ENCODE results near the gene WAC. TPM values are rescaled to one million over a fixed set of nuclear protein-coding genes. Genes with fewer than 3 reads are reported as not detected.

WAC gene
- total and polyA plus RNA-seq, 9 of the 15 experiments (the other 6 are each of a cell fraction or from before 2014, with no cell fraction given) = 24.8 to 123 (median 78.2) TPM

DNA sequence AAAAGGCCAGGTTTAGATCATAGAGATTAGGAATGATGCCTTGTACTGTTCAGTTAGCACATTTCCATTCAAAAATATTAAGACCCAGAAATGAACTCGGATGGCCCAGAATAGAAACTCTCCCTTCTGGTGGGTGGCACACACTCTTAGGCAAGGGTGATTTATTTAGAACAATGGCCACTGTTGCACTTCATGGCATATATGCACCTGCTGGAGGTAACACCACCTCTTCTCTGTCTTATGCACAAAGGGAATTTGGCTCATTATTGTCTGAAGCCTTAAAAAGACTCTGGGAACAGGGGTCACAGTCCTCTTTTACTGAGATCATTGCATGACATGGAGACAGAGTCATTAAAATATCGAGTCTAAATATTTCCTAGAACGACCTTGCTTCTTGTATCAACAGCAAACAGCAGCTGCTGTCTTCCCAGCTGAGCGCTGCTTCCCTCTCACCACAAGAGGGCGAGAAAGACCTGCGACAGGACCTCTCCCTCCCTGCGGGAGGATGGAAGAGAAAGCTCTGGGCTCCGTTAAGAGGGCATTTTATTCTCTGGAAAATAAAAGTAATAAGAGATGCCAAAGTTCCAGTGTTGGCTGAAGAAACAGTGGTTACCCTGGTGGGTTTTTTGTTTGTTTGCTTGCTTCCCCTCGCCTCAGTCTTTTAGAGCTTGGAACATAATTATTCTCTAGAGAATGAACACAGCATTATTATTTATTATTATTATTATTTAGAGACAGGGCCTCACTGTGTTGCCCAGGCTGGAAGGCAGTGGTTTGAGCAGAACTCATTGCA lies 130.9 kb downstream of the WAC start (continued):
- TF ChIP-seq, protein P1, sequence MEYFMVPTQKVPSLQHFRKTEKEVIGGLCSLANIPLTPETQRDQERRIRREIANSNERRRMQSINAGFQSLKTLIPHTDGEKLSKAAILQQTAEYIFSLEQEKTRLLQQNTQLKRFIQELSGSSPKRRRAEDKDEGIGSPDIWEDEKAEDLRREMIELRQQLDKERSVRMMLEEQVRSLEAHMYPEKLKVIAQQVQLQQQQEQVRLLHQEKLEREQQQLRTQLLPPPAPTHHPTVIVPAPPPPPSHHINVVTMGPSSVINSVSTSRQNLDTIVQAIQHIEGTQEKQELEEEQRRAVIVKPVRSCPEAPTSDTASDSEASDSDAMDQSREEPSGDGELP (CRISPR knock-in tag; IDR thresholded peaks at IDR 0.05; ENCODE audit: borderline replicate concordance) = peak; percentile 73; the same call in 1 of the 2 replicates
- peak; percentile 97 for TF ChIP-seq SMC3 (conservative IDR thresholded peaks at IDR 0.05; ENCODE audit: insufficient read depth, low read depth, low read length)
- 0 out of 2 replicates have a peak, but pooled peaks have one; percentile 42 for TF ChIP-seq MYNN (IDR thresholded peaks at IDR 0.05)
- no peak for TF ChIP-seq MYNN (CRISPR knock-in tag; IDR thresholded peaks at IDR 0.05)
- TF ChIP-seq FOXK2 (conservative IDR thresholded peaks at IDR 0.05 in 1 of 2, IDR thresholded peaks at IDR 0.05 in 1 of 2; ENCODE audit: low read depth in 2 of 2) = 0 out of 4 replicates have a peak, but pooled peaks of 1 of the 2 experiments have one; percentile 11
- peak; percentile 29; the same call in 1 of the 2 replicates for TF ChIP-seq SP1 (CRISPR knock-in tag; IDR thresholded peaks at IDR 0.05)
- no peak for TF ChIP-seq ZNF551 (CRISPR knock-in tag; IDR thresholded peaks at IDR 0.05)
- TF ChIP-seq, protein P2, sequence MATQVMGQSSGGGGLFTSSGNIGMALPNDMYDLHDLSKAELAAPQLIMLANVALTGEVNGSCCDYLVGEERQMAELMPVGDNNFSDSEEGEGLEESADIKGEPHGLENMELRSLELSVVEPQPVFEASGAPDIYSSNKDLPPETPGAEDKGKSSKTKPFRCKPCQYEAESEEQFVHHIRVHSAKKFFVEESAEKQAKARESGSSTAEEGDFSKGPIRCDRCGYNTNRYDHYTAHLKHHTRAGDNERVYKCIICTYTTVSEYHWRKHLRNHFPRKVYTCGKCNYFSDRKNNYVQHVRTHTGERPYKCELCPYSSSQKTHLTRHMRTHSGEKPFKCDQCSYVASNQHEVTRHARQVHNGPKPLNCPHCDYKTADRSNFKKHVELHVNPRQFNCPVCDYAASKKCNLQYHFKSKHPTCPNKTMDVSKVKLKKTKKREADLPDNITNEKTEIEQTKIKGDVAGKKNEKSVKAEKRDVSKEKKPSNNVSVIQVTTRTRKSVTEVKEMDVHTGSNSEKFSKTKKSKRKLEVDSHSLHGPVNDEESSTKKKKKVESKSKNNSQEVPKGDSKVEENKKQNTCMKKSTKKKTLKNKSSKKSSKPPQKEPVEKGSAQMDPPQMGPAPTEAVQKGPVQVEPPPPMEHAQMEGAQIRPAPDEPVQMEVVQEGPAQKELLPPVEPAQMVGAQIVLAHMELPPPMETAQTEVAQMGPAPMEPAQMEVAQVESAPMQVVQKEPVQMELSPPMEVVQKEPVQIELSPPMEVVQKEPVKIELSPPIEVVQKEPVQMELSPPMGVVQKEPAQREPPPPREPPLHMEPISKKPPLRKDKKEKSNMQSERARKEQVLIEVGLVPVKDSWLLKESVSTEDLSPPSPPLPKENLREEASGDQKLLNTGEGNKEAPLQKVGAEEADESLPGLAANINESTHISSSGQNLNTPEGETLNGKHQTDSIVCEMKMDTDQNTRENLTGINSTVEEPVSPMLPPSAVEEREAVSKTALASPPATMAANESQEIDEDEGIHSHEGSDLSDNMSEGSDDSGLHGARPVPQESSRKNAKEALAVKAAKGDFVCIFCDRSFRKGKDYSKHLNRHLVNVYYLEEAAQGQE (IDR thresholded peaks at IDR 0.05; ENCODE audit: borderline replicate concordance) = peak; percentile 92
- TF ChIP-seq, protein P2 (CRISPR knock-in tag; IDR thresholded peaks at IDR 0.05; ENCODE audit: low read depth) = no peak
- TF ChIP-seq KLF16 (IDR thresholded peaks at IDR 0.05) = peak; percentile 54; the same call in 1 of the 2 replicates
- TF ChIP-seq FOXJ2 (tag; IDR thresholded peaks at IDR 0.05) = no peak
- TF ChIP-seq SPI1 (IDR thresholded peaks at IDR 0.05; ENCODE audit: borderline replicate concordance, low read depth, low read length) = no peak
- TF ChIP-seq, protein P3, sequence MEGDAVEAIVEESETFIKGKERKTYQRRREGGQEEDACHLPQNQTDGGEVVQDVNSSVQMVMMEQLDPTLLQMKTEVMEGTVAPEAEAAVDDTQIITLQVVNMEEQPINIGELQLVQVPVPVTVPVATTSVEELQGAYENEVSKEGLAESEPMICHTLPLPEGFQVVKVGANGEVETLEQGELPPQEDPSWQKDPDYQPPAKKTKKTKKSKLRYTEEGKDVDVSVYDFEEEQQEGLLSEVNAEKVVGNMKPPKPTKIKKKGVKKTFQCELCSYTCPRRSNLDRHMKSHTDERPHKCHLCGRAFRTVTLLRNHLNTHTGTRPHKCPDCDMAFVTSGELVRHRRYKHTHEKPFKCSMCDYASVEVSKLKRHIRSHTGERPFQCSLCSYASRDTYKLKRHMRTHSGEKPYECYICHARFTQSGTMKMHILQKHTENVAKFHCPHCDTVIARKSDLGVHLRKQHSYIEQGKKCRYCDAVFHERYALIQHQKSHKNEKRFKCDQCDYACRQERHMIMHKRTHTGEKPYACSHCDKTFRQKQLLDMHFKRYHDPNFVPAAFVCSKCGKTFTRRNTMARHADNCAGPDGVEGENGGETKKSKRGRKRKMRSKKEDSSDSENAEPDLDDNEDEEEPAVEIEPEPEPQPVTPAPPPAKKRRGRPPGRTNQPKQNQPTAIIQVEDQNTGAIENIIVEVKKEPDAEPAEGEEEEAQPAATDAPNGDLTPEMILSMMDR (IDR thresholded peaks at IDR 0.05 in 2 of 3, conservative IDR thresholded peaks at IDR 0.05 in 1 of 3; ENCODE audit: insufficient read depth in 2 of 3, low read depth in 1 of 3, low read length in 3 of 3) = peak; percentile 94 to 98 (median 98)
- TF ChIP-seq MAZ (CRISPR knock-in tag; conservative IDR thresholded peaks at IDR 0.05 in 1 of 2, IDR thresholded peaks at IDR 0.05 in 1 of 2) = peak in 1 of 2 experiments; percentile 58; a peak in 2 of 4 replicates

Measured in K562 (cell line).